Motor neuron (in vitro differentiated cells): ENCODE measurements around the gene ENDOG. TPM values are rescaled to one million over a fixed set of nuclear protein-coding genes. Genes with fewer than 3 reads are reported as not detected.
"Not testable (repeated sequence)": the region's sequence is repeated elsewhere in the genome, so short reads cannot be mapped to it uniquely, and the experiment has no call there.

Source experiments
- ATAC-seq, 8 experiments: fragments of 200-7000 bp; cut with Tn5 transposase; replicated peaks in 6 of 8; 2 replicates each; pipeline ENCODE4 v1.8.0; 2021; ENCODE audit warnings: mild to moderate bottlenecking in 8 of 8, moderate library complexity in 8 of 8
- H3K27ac ChIP-seq, 2 donors: fragments of 250-450 bp; sonication (Bioruptor Pico); 2 replicates each; pipeline ENCODE4 v1.9.0; 2021; ENCODE audit warnings: antibody characterized with exemption in 2 of 2, mild to moderate bottlenecking in 2 of 2, moderate library complexity in 1 of 2
- H3K4me1 ChIP-seq, 2 donors: fragments of 250-450 bp; sonication (Bioruptor Pico); replicated peaks in 1 of 2; 2 replicates each; pipeline ENCODE4 v1.6.1; 2021; ENCODE audit warnings: antibody characterized with exemption in 2 of 2, mild to moderate bottlenecking in 2 of 2, moderate library complexity in 1 of 2
- H3K4me3 ChIP-seq, 5 donors: fragments of 250-450 bp; sonication (Bioruptor Pico); 2 replicates each; pipeline ENCODE4 v1.9.0; 2021; ENCODE audit warnings: antibody characterized with exemption in 5 of 5, mild to moderate bottlenecking in 5 of 5, moderate library complexity in 4 of 5
- WGBS, 10 experiments: fragments of 450-650 bp; shearing (Covaris generic); methylation state at CpG; one replicate each; pipeline ENCODE4 v1.0.0; 2022; 5-methylcytosine and 5-hydroxymethylcytosine counted together
- in situ Hi-C, 9 experiments: fragments of 400-800 bp; cut with MboI; loops; one replicate each; pipeline ENCODE4 v1.15.0; 2021; ENCODE audit warnings: low sequenced_read_pairs in 9 of 9, low pct_unique_long_range_greater_than_20kb in 2 of 9; ENCODE audit not compliant: unreplicated experiment in 9 of 9
- total RNA-seq, 8 experiments: library from RNA; unstranded; fragments of 300-600 nt; gene quantifications; 2 replicates each; pipeline versions ENCODE4 v1.2.3 to v1.2.4, GENCODE V29; 2022

Gene ENDOG
- total RNA-seq, 8 experiments from 2014 or later, result 8.5 to 20.1 (median 16.7) TPM

- in situ Hi-C loops, result no loop called here
- peak; percentile 96 to 99 (median 97) for ATAC-seq
- Histone ChIP-seq H3K4me1 (peaks cover 5 to 6% of the 10 kb centered on the region in 2 donors), H3K4me3 (peak within 1 kb of the TSS; percentile 60 to 94 (median 74)), H3K27ac (peak within 1 kb of the TSS; percentile 66 to 70)
- 0 to 73% (median 47%) methylated on average over 1 to 10 of the region's 64 CpGs; no CpG with 5 or more reads in 2 of the 10 experiments for WGBS, 10 experiments
Observed at GRCh38 chr9:128786681-128787601, 31.4 kb upstream of the ENDOG start, which contains the start of gene TBC1D13. Gene TBC1D13 (plus strand): TSS chr9:128787253. CDS start chr9:128787354, 101 bp downstream.

- in situ Hi-C loops, result no loop called here
- 6 to 10% (median 7%) methylated on average over 2 to 4 of the region's 7 CpGs; no CpG with 5 or more reads in 5 of the 10 experiments for WGBS, 10 experiments
- Histone ChIP-seq H3K4me3 (peak overlapping the region; percentile 60 to 94 (median 74)), H3K4me1 (peaks cover 5 to 6% of the 10 kb centered on the region in 2 donors), H3K27ac (peak overlapping the region in 1 of 2 donors; percentile 66)
- ATAC-seq, result peak in 2 of 8 experiments; percentile 9 to 13
Observed at GRCh38 chr9:128787659-128788058, 30.6 kb upstream of the ENDOG start.

GRCh38 chr9:128788445-128788844, 29.9 kb upstream of the ENDOG start:
- no peak overlapping the region for H3K27ac ChIP-seq
- in situ Hi-C loops, result no loop called here
- peak overlapping the region in 3 of 5 donors; percentile 60 to 94 (median 73) for H3K4me3 ChIP-seq
- WGBS, 10 experiments, result 20% methylated on average over 1 of the region's 1 CpG; no CpG with 5 or more reads in 9 of the 10 experiments
- ATAC-seq, result no peak
- H3K4me1 ChIP-seq, result peaks cover 5 to 6% of the 10 kb centered on the region in 2 donors

GRCh38 chr9:128790536-128790935, 27.8 kb upstream of the ENDOG start:
- ATAC-seq, result no peak
- Histone ChIP-seq H3K4me1 (peaks cover 5 to 6% of the 10 kb centered on the region in 2 donors), H3K27ac (no peak overlapping the region), H3K4me3 (no peak overlapping the region)
- in situ Hi-C loops, result no loop called here
- 89 to 92% (median 90%) methylated on average over 2 to 3 of the region's 4 CpGs; no CpG with 5 or more reads in 7 of the 10 experiments for WGBS, 10 experiments

GRCh38 chr9:128792134-128792533, 26.2 kb upstream of the ENDOG start:
- ATAC-seq, result no peak
- Histone ChIP-seq H3K4me3 (no peak overlapping the region), H3K4me1 (peaks cover 5 to 6% of the 10 kb centered on the region in 2 donors), H3K27ac (no peak overlapping the region)
- in situ Hi-C loops, result no loop called here
- 80 to 100% (median 100%) methylated on average over 1 to 7 of the region's 9 CpGs; no CpG with 5 or more reads in 4 of the 10 experiments for whole genome bisulfite sequencing, 10 experiments

GRCh38 chr9:128792978-128793686, 25.2 kb upstream of the ENDOG start:
- 40 to 100% (median 85%) methylated on average over 1 to 5 of the region's 8 CpGs; no CpG with 5 or more reads in 2 of the 10 experiments for WGBS, 10 experiments
- peaks cover 2% of the 10 kb centered on the region in 2 donors for H3K4me1 ChIP-seq
- in situ Hi-C loops, result no loop called here
- no peak overlapping the region for H3K27ac ChIP-seq
- no peak for ATAC-seq
- H3K4me3 ChIP-seq, result no peak overlapping the region

GRCh38 chr9:128794961-128795360, 23.3 kb upstream of the ENDOG start:
- WGBS, 10 experiments, result 40 to 100% (median 43%) methylated on average over 1 to 2 of the region's 2 CpGs; no CpG with 5 or more reads in 7 of the 10 experiments
- H3K27ac ChIP-seq, in situ Hi-C loops, H3K4me1 ChIP-seq, H3K4me3 ChIP-seq: not testable (repeated sequence)
- peak in 1 of 8 experiments; percentile 43 for ATAC-seq

- in situ Hi-C loops, result no loop called here
- no peak for ATAC-seq
- no peaks in the 10 kb centered on the region for H3K4me1 ChIP-seq
- no peak overlapping the region for H3K27ac ChIP-seq
- WGBS, 10 experiments, result 80 to 100% (median 96%) methylated on average over 1 to 5 of the region's 8 CpGs; no CpG with 5 or more reads in 2 of the 10 experiments
- H3K4me3 ChIP-seq, result no peak overlapping the region
Observed at GRCh38 chr9:128798896-128799295, 19.4 kb upstream of the ENDOG start.

GRCh38 chr9:128800061-128800460, 18.2 kb upstream of the ENDOG start:
- no peak for ATAC-seq
- 60 to 96% (median 84%) methylated on average over 2 to 6 of the region's 7 CpGs; no CpG with 5 or more reads in 4 of the 10 experiments for WGBS, 10 experiments
- Histone ChIP-seq H3K27ac (no peak overlapping the region), H3K4me3 (no peak overlapping the region), H3K4me1 (no peaks in the 10 kb centered on the region)
- in situ Hi-C loops, result no loop called here

- 97 to 100% (median 100%) methylated on average over 1 to 4 of the region's 4 CpGs; no CpG with 5 or more reads in 2 of the 10 experiments for WGBS, 10 experiments
- in situ Hi-C loops, result no loop called here
- H3K27ac ChIP-seq, result no peak overlapping the region
- H3K4me1 ChIP-seq, result no peaks in the 10 kb centered on the region
- no peak overlapping the region for H3K4me3 ChIP-seq
- no peak for ATAC-seq
Observed at GRCh38 chr9:128802482-128802881, 15.8 kb upstream of the ENDOG start.

GRCh38 chr9:128805661-128806060, 12.6 kb upstream of the ENDOG start:
- Histone ChIP-seq H3K4me3 (no peak overlapping the region), H3K27ac (no peak overlapping the region), H3K4me1 (no peaks in the 10 kb centered on the region)
- ATAC-seq, result no peak
- in situ Hi-C loops, result no loop called here
- 73 to 100% (median 95%) methylated on average over 1 to 5 of the region's 14 CpGs; no CpG with 5 or more reads in 5 of the 10 experiments for WGBS, 10 experiments

GRCh38 chr9:128807827-128808226, 10.5 kb upstream of the ENDOG start:
- no peak overlapping the region for H3K27ac ChIP-seq
- peak in 3 of 8 experiments; percentile 3 to 17 (median 14) for ATAC-seq
- no peaks in the 10 kb centered on the region for H3K4me1 ChIP-seq
- in situ Hi-C loops, result no loop called here
- 72% methylated on average over 3 of the region's 14 CpGs; no CpG with 5 or more reads in 9 of the 10 experiments for WGBS, 10 experiments
- H3K4me3 ChIP-seq, result no peak overlapping the region

GRCh38 chr9:128808543-128808942, 9.8 kb upstream of the ENDOG start:
- in situ Hi-C loops, result no loop called here
- H3K4me1 ChIP-seq, result no peaks in the 10 kb centered on the region
- 80 to 100% (median 86%) methylated on average over 1 to 3 of the region's 3 CpGs; no CpG with 5 or more reads in 5 of the 10 experiments for WGBS, 10 experiments
- peak in 1 of 8 experiments; percentile 7 for ATAC-seq
- H3K27ac ChIP-seq, result no peak overlapping the region
- H3K4me3 ChIP-seq, result no peak overlapping the region
